Activated gamma-delta T cell treated with Interleukin-2 at 50 U/mL for 16 hours (primary cell): Measurements from ENCODE around the gene GK2.

ENCODE experiments used
- DNase-seq: peaks from one replicate; pipeline ENCODE4 v3.0.0-alpha.2; 2020

GK2 gene

DNA sequence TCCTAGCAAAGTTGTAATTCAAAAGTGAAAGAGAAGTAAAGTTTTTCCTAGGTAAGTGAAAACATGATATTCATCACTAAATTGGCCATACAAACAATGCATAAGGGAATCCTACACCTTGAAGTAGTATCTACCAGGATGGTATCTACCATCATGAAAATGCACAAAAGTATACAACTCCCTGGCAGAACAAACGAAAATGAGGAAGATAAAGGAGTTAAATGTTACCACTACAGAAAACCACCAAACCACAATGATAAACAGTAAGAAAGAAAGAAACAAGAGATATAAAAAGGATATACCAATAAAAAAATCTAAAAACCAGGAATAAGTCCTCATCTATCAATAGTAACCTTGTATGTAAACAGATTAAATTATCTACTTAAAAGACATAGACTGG lies 26.9 kb downstream of the GK2 start:
- DNase-seq, result no peak

DNA sequence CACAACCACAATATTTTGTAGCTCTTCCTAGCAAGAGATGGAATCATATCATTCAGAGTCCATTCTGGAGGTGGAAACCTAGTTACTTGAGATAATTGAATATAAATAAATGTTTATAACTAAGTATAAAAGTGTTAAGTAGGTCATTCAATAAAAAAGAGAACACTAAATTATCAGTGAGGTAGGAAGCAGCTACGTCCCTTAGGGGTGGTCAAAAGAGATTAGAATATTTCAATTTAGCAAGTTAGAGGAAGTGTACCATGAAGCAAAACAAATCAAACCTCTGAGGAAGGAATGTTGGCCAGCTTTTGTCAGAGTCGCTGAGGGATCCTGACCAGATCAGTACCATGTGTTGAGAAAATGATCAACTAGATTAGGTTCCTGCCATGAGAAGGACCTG lies 38.0 kb downstream of the GK2 start:
- DNase-seq, result no peak

DNA sequence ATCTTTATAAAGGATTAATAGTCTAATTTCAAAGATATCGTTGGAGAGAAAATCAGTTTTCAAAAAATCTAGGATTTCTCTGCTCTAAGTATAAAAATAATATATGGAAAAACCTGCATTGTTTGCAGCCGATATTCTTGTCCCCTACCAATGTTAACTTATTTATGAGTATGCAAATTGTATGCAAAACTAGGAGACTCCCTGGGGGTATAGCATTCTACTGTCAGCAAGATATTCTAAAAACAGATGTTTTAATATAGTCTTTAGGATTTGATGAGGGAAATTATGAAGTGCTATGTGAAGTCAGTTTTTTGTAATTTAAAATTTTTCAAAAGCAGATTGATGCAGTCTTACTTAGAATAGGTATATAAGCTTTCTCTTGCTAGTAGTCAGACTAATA lies 40.9 kb downstream of the GK2 start:
- DNase-seq, result no peak

DNA sequence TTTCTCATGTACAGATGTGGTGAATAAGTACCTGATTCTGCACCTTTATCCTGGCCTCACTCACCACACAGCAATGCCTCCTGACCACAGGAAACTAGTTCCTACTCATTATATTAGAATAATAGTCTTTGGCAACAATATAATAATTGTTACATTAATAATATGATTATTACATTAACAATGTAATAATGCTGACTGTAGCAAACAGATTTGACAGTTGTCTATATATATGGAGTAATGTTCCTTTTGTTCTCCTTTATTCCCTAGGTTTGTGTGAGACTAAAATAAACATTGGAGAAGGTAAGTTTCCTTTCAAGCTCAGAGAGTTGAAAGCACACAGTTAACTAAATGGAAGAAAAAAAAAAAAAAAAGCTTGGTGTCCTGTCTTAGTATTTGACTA lies 41.6 kb downstream of the GK2 start:
- no peak for DNase-seq

DNA sequence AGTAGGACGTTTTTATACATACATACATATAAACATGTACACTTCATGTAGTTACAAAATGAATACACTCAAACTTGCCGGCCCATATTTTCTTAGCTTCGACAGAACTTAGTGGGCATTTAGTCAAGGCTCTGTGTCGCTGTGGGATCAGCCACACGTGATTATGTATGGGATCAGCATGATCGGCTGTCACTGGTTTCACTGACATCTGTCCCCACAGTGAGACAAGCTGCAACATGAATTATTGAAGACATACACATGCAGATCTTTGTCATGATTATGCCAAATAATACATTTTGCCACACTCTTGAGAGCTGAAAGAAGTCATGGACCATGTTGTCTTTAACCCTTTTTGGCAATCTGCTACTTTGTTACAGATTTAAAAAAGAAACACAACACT lies 44.0 kb downstream of the GK2 start:
- DNase-seq, result no peak

DNA sequence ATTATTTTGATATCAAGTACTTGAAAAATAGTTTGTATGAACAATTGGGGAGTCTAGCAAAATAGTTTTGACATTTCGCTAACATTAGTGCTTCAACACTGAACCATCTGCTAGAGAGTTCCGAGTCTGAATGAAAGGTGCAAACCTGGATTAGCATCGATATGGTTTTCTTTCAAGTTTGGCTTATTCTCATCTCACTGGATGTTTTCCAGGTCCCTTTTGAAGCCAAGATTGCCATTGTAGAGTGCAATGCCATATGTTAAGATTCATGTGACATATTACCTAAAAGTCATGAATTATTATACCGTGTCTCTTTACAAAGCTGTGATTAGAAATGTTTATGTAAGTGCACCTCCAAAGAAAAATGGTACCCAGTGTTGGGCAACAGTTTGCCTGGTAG lies 45.4 kb downstream of the GK2 start:
- DNase-seq, result no peak

DNA sequence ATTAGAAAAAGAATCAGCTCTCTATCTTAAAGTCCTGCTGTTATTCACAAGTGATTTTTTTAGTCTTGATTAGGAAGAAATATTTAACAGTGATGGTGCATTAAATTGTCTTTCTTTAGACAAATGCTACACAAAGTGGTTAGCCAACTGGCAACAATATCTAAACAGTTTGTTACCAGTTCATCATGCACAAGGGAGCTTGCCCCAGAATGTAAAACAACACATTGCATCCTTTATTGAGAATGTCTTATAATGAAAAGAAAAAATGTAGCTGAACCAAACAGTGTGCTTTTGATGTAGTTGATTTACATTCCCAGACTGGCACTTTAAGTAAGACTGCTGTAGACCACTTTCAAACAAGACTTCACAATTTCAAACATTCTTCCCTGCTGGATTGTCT lies 48.0 kb downstream of the GK2 start:
- DNase-seq, result no peak

DNA sequence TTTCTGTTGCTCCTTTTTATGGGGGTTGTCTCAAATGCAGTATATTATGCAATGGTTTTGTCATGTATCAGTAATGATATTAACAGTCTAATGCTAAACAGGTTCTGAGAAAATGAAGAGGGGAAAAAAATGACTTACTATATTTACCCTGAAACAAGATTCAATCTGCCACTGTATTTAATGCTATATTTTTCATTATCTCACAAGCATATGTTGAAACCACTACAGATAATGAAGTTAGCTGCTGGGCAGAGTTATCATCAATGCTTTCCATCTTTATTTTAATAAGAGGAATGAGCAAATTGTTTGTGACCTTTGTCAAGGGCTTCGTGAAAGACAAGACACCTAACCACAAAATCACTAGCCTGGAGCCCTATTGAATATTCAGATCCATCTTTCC lies 49.6 kb downstream of the GK2 start:
- DNase-seq, result no peak

DNA sequence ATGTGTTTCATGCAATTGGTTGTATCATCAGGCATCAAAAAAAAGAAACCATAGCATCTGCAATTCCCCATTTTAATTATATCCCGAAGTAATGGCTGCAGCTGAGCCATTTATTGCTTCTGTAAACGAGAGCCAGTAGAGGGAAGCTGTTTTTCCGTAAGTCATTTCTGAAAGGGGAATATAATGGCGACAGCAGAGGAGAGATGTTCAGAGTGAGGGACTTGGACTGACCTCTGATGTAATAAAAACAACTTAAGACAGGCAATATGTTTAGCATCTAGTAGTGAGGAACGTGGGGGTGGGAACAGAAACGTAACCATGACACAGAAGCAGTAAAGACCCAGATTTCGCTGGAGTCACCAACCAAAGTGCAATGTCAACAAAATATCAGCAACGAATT lies 50.7 kb downstream of the GK2 start:
- no peak for DNase-seq
